IMR-90 (cell line): Measurements from ENCODE around the gene IKBIP. TPM values are rescaled to one million over a fixed set of nuclear protein-coding genes. Genes with fewer than 3 reads are reported as not detected.

Experiments used
- ATAC-seq: fragments of 200-7000 bp; cut with Tn5 transposase; 2 replicates; pipeline ENCODE4 v1.9.1; 2020; ENCODE audit warnings: low read depth, mild to moderate bottlenecking, moderate library complexity
- BruUV-seq: library from RNA; stranded (reverse); fragments of 400-500 nt; replicated peaks from 2 replicates; lab custom pipeline; 2021; lab: Mats Ljungman, UMichigan
- CTCF ChIA-PET: fragments of 300-600 bp; formaldehyde crosslinking; extraction: SDS; loops from one replicate; lab custom pipeline; 2021; ENCODE audit warnings: antibody characterized with exemption; lab: Yijun Ruan, JAX
- POLR2A ChIA-PET: fragments of 300-600 bp; sonication (Branson Sonifier 250); formaldehyde crosslinking; loops from one replicate; lab custom pipeline; 2022; ENCODE audit warnings: antibody characterized with exemption; ENCODE audit not compliant: unreplicated experiment; lab: Charles Lee
- DNase-seq: peaks from one replicate; pipeline ENCODE4 v3.0.0; 2013
- H2AFZ ChIP-seq: replicated peaks from 2 replicates; pipeline ENCODE3; 2013; ENCODE audit warnings: low read length, mild to moderate bottlenecking; ENCODE audit not compliant: poor library complexity
- H2AK5ac ChIP-seq: 2 replicates; pipeline ENCODE4 v1.6.1; 2013; ENCODE audit warnings: low read depth, low read length, inconsistent platforms
- H2AK9ac ChIP-seq: replicated peaks from 2 replicates; pipeline ENCODE3; 2013; ENCODE audit warnings: mild to moderate bottlenecking, low read depth, low read length, moderate library complexity; ENCODE audit not compliant: poor library complexity
- H2BK120ac ChIP-seq: 2 replicates; pipeline ENCODE4 v1.6.1; 2013; ENCODE audit warnings: low read depth, low read length, inconsistent platforms
- H2BK15ac ChIP-seq: 3 replicates; pipeline ENCODE4 v1.6.1; 2013; ENCODE audit warnings: low read depth, low read length, inconsistent platforms
- H2BK20ac ChIP-seq: 2 replicates; pipeline ENCODE4 v1.6.1; 2013; ENCODE audit warnings: low read depth, mild to moderate bottlenecking, inconsistent platforms, low read length, moderate library complexity
- H2BK5ac ChIP-seq: 2 replicates; pipeline ENCODE4 v1.6.1; 2013; ENCODE audit warnings: mild to moderate bottlenecking, low read depth, low read length, inconsistent platforms; ENCODE audit not compliant: poor library complexity, severe bottlenecking
- H3K14ac ChIP-seq: replicated peaks from 2 replicates; pipeline ENCODE4 v1.6.1; 2013; ENCODE audit warnings: low read depth, low read length, inconsistent platforms
- H3K18ac ChIP-seq: 2 replicates; pipeline ENCODE4 v1.6.1; 2013; ENCODE audit warnings: low read depth, low read length, control low read depth
- H3K23ac ChIP-seq: 2 replicates; pipeline ENCODE4 v1.6.1; 2013; ENCODE audit warnings: low read depth, low read length, inconsistent platforms
- H3K27ac ChIP-seq: 2 replicates; pipeline ENCODE4 v1.5.1; 2013; ENCODE audit warnings: mild to moderate bottlenecking, control low read depth, low read length; ENCODE audit not compliant: insufficient read depth
- H3K27me3 ChIP-seq: 2 replicates; pipeline ENCODE4 v1.6.1; 2013; ENCODE audit warnings: low read length; ENCODE audit not compliant: control insufficient read depth, insufficient read depth
- H3K36me3 ChIP-seq: 2 replicates; pipeline ENCODE4 v1.6.1; 2013; ENCODE audit warnings: low read length, mixed read lengths; ENCODE audit not compliant: control insufficient read depth, insufficient read depth
- H3K4ac ChIP-seq: 2 replicates; pipeline ENCODE4 v1.6.1; 2013; ENCODE audit warnings: low read depth, low read length, inconsistent platforms
- H3K4me1 ChIP-seq: 2 replicates; pipeline ENCODE4 v1.6.1; 2013; ENCODE audit warnings: low read length, mixed read lengths; ENCODE audit not compliant: control insufficient read depth, insufficient read depth
- H3K4me2 ChIP-seq: 2 replicates; pipeline ENCODE4 v1.6.1; 2013; ENCODE audit warnings: low read depth, mild to moderate bottlenecking, control low read depth, low read length, moderate library complexity
- H3K4me3 ChIP-seq: 2 replicates; pipeline ENCODE4 v1.5.1; 2013; ENCODE audit warnings: low read depth, mild to moderate bottlenecking, control low read depth, low read length, moderate library complexity; ENCODE audit not compliant: insufficient read depth
- H3K56ac ChIP-seq: 2 replicates; pipeline ENCODE4 v1.6.1; 2013; ENCODE audit warnings: low read length, inconsistent platforms; ENCODE audit not compliant: insufficient read depth; ENCODE audit errors: extremely low read depth
- H3K79me1 ChIP-seq, 2 experiments: 2 replicates each; pipeline ENCODE4 v1.6.1; 2013; ENCODE audit warnings: low read length in 2 of 2, inconsistent platforms in 1 of 2, low read depth in 1 of 2
- H3K9ac ChIP-seq: 2 replicates; pipeline ENCODE4 v1.6.1; 2013; ENCODE audit warnings: low read depth, low read length, control low read depth
- H3K9me1 ChIP-seq: 2 replicates; pipeline ENCODE4 v1.6.1; 2013; ENCODE audit warnings: low read length, inconsistent platforms; ENCODE audit not compliant: insufficient read depth
- H3K9me3 ChIP-seq: 2 replicates; pipeline ENCODE4 v1.6.1; 2013; ENCODE audit warnings: low read length; ENCODE audit not compliant: control insufficient read depth, insufficient read depth
- H4K20me1 ChIP-seq: 2 replicates; pipeline ENCODE4 v1.6.1; 2013; ENCODE audit warnings: low read length, inconsistent platforms; ENCODE audit not compliant: insufficient read depth
- H4K5ac ChIP-seq: 2 replicates; pipeline ENCODE4 v1.6.1; 2013; ENCODE audit warnings: mild to moderate bottlenecking, low read depth, low read length, control low read depth
- H4K8ac ChIP-seq, 2 experiments: 2 replicates each; pipeline ENCODE4 v1.6.1; 2013; ENCODE audit warnings: low read depth in 2 of 2, low read length in 2 of 2, control low read depth in 1 of 2, inconsistent platforms in 1 of 2
- H4K91ac ChIP-seq: 2 replicates; pipeline ENCODE4 v1.6.1; 2013; ENCODE audit warnings: low read depth, low read length, inconsistent platforms; ENCODE audit not compliant: insufficient read depth
- CEBPB ChIP-seq: IDR thresholded peaks from 2 replicates; pipeline ENCODE4 v1.6.1; 2012; ENCODE audit warnings: low read depth, low read length, improper control_type of control experiment
- RFX5 ChIP-seq: IDR thresholded peaks from 2 replicates; pipeline ENCODE4 v1.8.0; 2012; ENCODE audit warnings: low read depth, mild to moderate bottlenecking, low read length, moderate library complexity
- SMC3 ChIP-seq: fragments of 150-350 bp; IDR thresholded peaks from 2 replicates; pipeline ENCODE4 v1.6.1; 2016; ENCODE audit warnings: low read depth, mild to moderate bottlenecking, antibody characterized with exemption, low read length, moderate library complexity
- WGBS, 2 experiments: methylation state at CpG; one replicate each; pipeline versions ENCODE4 v1.1.5 to v1.1.7; 2013; ENCODE audit warnings: missing lambda C conversion rate in 2 of 2; ENCODE audit not compliant: insufficient read length in 1 of 2; ENCODE audit errors: extremely low coverage in 2 of 2; 5-methylcytosine and 5-hydroxymethylcytosine counted together
- dilution Hi-C: fragments of 300-500 bp; cut with HindIII; formaldehyde crosslinking; loops from one replicate; pipeline ENCODE4 v1.14.3; 2018; ENCODE audit warnings: low sequenced_read_pairs; ENCODE audit not compliant: unreplicated experiment
- in situ Hi-C: fragments of 300-500 bp; cut with MboI; formaldehyde crosslinking; loops from 3 replicates; pipeline ENCODE4 v1.14.3; 2019; ENCODE audit warnings: low sequenced_read_pairs, inconsistent platforms, mixed read lengths
- intact Hi-C: fragments of 100-400 bp; cut with micrococcal nuclease; formaldehyde crosslinking; loops from 2 replicates; pipeline ENCODE4 v1.10.0; 2022
- polyA plus RNA-seq, 3 experiments: library from polyadenylated mRNA; depleted of rRNA; stranded (reverse); fragments of >200 nt; gene quantifications; 2 replicates each; pipeline ENCODE4 v1.2.3, GENCODE V29; 2012; ENCODE audit warnings: low replicate concordance in 1 of 3
- total RNA-seq: library from RNA; depleted of rRNA; stranded (reverse); fragments of >200 nt; gene quantifications from 2 replicates; pipeline ENCODE4 v1.2.3, GENCODE V29; 2012
- TF ChIP-seq, protein P1 (sequence below): fragments of 150-350 bp; IDR thresholded peaks from 2 replicates; pipeline ENCODE4 v1.6.1; 2016; ENCODE audit warnings: low read depth, mild to moderate bottlenecking, low read length, moderate library complexity, borderline replicate concordance

The IKBIP gene
- total and polyA plus RNA-seq, 2 of the 4 experiments (the other 2 are of a cell fraction), result 37.1 to 52.7 TPM

DNA sequence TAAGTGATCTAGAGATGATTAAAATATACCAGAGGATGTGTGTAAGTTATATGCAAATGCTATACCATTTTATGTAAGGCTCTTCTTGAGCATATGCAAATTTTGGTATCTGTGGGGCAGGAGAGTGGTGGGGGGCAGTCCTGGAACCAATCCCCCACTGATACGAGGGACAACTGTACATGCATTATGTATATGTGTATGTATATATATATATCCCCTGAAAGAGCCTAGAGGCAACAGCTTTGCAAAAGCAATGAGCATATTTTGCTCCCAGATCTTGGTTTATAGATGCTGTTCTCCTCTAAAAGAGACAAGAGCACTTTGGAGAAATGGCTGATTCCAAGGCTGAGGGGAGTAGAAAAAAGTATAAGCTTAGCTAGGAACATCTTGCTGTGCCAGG lies 63.5 kb downstream of the IKBIP start:
- Histone ChIP-seq H3K36me3 (no peaks in the 10 kb centered on the region), H3K56ac (no peak overlapping the region), H4K91ac (no peak overlapping the region), H3K9me1 (no peaks in the 10 kb centered on the region), H3K4me2 (no peak overlapping the region), H2BK5ac (no peak overlapping the region), H4K8ac (no peak overlapping the region), H3K14ac (no peak overlapping the region), H3K9ac (no peak overlapping the region), H3K23ac (no peak overlapping the region), H3K4ac (no peak overlapping the region), H3K9me3 (no peaks in the 10 kb centered on the region), H3K79me1 (no peaks in the 10 kb centered on the region), H3K4me1 (no peaks in the 10 kb centered on the region), H4K20me1 (no peaks in the 10 kb centered on the region), H2AK5ac (no peak overlapping the region), H3K27me3 (no peaks in the 10 kb centered on the region), H2BK120ac (no peak overlapping the region), H3K18ac (no peak overlapping the region), H2BK15ac (no peak overlapping the region), H2AFZ (no peak overlapping the region), H2AK9ac (no peak overlapping the region), H3K27ac (no peak overlapping the region), H4K5ac (no peak overlapping the region), H3K4me3 (no peak overlapping the region), H2BK20ac (no peak overlapping the region)
- BruUV-seq, result no TSS peak
- in situ Hi-C loops (no loop called here), intact Hi-C loops (no loop called here), dilution Hi-C loops (no loop called here)
- ChIA-PET CTCF (no interaction called here), POLR2A (interaction anchor here (0.6 kb wide), 1 partner anchor 12 kb away, joined by 3 read pairs; the partner anchor contains the start of gene SLC25A3)
- no CpG with 5 or more reads among the region's 1 CpG for WGBS, 2 experiments
- ATAC-seq (no peak), DNase-seq (no peak)
- TF ChIP-seq CEBPB, result no peak
- no peak for TF ChIP-seq SMC3
- no peak for TF ChIP-seq RFX5
- TF ChIP-seq, protein P1, sequence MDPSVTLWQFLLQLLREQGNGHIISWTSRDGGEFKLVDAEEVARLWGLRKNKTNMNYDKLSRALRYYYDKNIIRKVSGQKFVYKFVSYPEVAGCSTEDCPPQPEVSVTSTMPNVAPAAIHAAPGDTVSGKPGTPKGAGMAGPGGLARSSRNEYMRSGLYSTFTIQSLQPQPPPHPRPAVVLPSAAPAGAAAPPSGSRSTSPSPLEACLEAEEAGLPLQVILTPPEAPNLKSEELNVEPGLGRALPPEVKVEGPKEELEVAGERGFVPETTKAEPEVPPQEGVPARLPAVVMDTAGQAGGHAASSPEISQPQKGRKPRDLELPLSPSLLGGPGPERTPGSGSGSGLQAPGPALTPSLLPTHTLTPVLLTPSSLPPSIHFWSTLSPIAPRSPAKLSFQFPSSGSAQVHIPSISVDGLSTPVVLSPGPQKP, result no peak
